H9 (cell line): Measurements from ENCODE around the gene MMD. TPM values are rescaled to one million over a fixed set of nuclear protein-coding genes. Genes with fewer than 3 reads are reported as not detected.

ENCODE experiments used
- DNase-seq: peaks from one replicate; pipeline ENCODE4 v3.0.0-alpha.2; 2017
- H2AFZ ChIP-seq: one replicate; pipeline ENCODE4 v1.6.1; 2013; ENCODE audit warnings: mild to moderate bottlenecking, low read length, control low read depth, moderate library complexity
- H2AK5ac ChIP-seq: 2 replicates; pipeline ENCODE4 v1.6.1; 2013; ENCODE audit warnings: low read length, control low read depth, mixed read lengths; ENCODE audit not compliant: insufficient read length
- H2BK120ac ChIP-seq: one replicate; pipeline ENCODE4 v1.6.1; 2013; ENCODE audit warnings: low read depth, mild to moderate bottlenecking, low read length, control low read depth, inconsistent platforms; ENCODE audit not compliant: poor library complexity, severe bottlenecking
- H2BK12ac ChIP-seq: 2 replicates; pipeline ENCODE4 v1.6.1; 2013; ENCODE audit warnings: low read length, control low read depth, mixed read lengths, low read depth; ENCODE audit not compliant: insufficient read length
- H2BK15ac ChIP-seq: 2 replicates; pipeline ENCODE4 v1.6.1; 2013; ENCODE audit warnings: low read depth, low read length, control low read depth
- H2BK20ac ChIP-seq: one replicate; pipeline ENCODE4 v1.6.1; 2013; ENCODE audit warnings: low read depth, mild to moderate bottlenecking, low read length, control low read depth, inconsistent platforms; ENCODE audit not compliant: poor library complexity, severe bottlenecking
- H2BK5ac ChIP-seq: 2 replicates; pipeline ENCODE4 v1.6.1; 2013; ENCODE audit warnings: low read length, control low read depth, mixed read lengths; ENCODE audit not compliant: insufficient read length
- H3K14ac ChIP-seq: 2 replicates; pipeline ENCODE4 v1.6.1; 2013; ENCODE audit warnings: low read length, control low read depth; ENCODE audit not compliant: insufficient read depth
- H3K18ac ChIP-seq: 2 replicates; pipeline ENCODE4 v1.6.1; 2013; ENCODE audit warnings: low read depth, mild to moderate bottlenecking, mixed read lengths, low read length, control low read depth; ENCODE audit not compliant: insufficient read length
- H3K23ac ChIP-seq: 2 replicates; pipeline ENCODE4 v1.6.1; 2013; ENCODE audit warnings: low read length, control low read depth, mixed read lengths, low read depth; ENCODE audit not compliant: insufficient read length
- H3K23me2 ChIP-seq: 2 replicates; pipeline ENCODE4 v1.6.1; 2013; ENCODE audit warnings: low read depth, mild to moderate bottlenecking, mixed read lengths, low read length, control low read depth; ENCODE audit not compliant: insufficient read length, poor library complexity, severe bottlenecking
- H3K27ac ChIP-seq: 2 replicates; pipeline ENCODE4 v1.5.1; 2013; ENCODE audit warnings: low read length, control low read depth, mixed read lengths, low read depth; ENCODE audit not compliant: insufficient read length
- H3K27me3 ChIP-seq: 2 replicates; pipeline ENCODE4 v1.6.1; 2013; ENCODE audit warnings: low read length, control low read depth, inconsistent platforms; ENCODE audit not compliant: insufficient read depth
- H3K4ac ChIP-seq: 2 replicates; pipeline ENCODE4 v1.6.1; 2013; ENCODE audit warnings: low read depth, mild to moderate bottlenecking, control low read depth, inconsistent platforms, low read length, moderate library complexity
- H3K4me1 ChIP-seq: 2 replicates; pipeline ENCODE4 v1.6.1; 2013; ENCODE audit warnings: low read length, control low read depth, inconsistent platforms; ENCODE audit not compliant: insufficient read depth
- H3K4me2 ChIP-seq: 2 replicates; pipeline ENCODE4 v1.6.1; 2013; ENCODE audit warnings: low read length, control low read depth, mixed read lengths; ENCODE audit not compliant: insufficient read length, insufficient read depth
- H3K56ac ChIP-seq: 2 replicates; pipeline ENCODE4 v1.6.1; 2013; ENCODE audit warnings: low read depth, mild to moderate bottlenecking, mixed read lengths, low read length, control low read depth; ENCODE audit not compliant: insufficient read length
- H3K79me1 ChIP-seq: 2 replicates; pipeline ENCODE4 v1.6.1; 2013; ENCODE audit warnings: low read depth, mild to moderate bottlenecking, moderate library complexity, low read length, control low read depth, inconsistent platforms; ENCODE audit not compliant: insufficient read depth, poor library complexity, severe bottlenecking
- H3K79me2 ChIP-seq: 2 replicates; pipeline ENCODE4 v1.6.1; 2013; ENCODE audit warnings: low read length, control low read depth, inconsistent platforms; ENCODE audit not compliant: insufficient read depth
- H3K9ac ChIP-seq: 2 replicates; pipeline ENCODE4 v1.6.1; 2013; ENCODE audit warnings: low read length, control low read depth, mixed read lengths; ENCODE audit not compliant: insufficient read length; ENCODE audit errors: extremely low read depth
- H3K9me3 ChIP-seq: one replicate; pipeline ENCODE4 v1.6.1; 2013; ENCODE audit warnings: low read depth, low read length, inconsistent platforms; ENCODE audit not compliant: control insufficient read depth
- H3T11ph ChIP-seq: one replicate; pipeline ENCODE4 v1.6.1; 2013; ENCODE audit warnings: mild to moderate bottlenecking, low read length, control low read depth, inconsistent platforms
- H4K20me1 ChIP-seq: one replicate; pipeline ENCODE4 v1.6.1; 2013; ENCODE audit not compliant: control insufficient read depth, insufficient read length, insufficient read depth
- H4K5ac ChIP-seq: 2 replicates; pipeline ENCODE4 v1.6.1; 2013; ENCODE audit warnings: low read depth, mild to moderate bottlenecking, mixed read lengths, low read length, control low read depth; ENCODE audit not compliant: insufficient read length
- H4K8ac ChIP-seq: replicated peaks from 2 replicates; pipeline ENCODE4 v1.6.1; 2013; ENCODE audit warnings: low read length, control low read depth, mixed read lengths, low read depth; ENCODE audit not compliant: insufficient read length
- H4K91ac ChIP-seq: 2 replicates; pipeline ENCODE4 v1.6.1; 2013; ENCODE audit warnings: low read depth, mild to moderate bottlenecking, moderate library complexity, mixed read lengths, low read length, control low read depth; ENCODE audit not compliant: insufficient read length
- H3K27ac Mint-ChIP-seq, 3 experiments: 2 replicates in 2 of 3; 3 replicates in 1 of 3; pipeline ENCODE4 v1.8.0; 2020 to 2021; ENCODE audit warnings: mixed read lengths in 3 of 3, mild to moderate bottlenecking in 1 of 3, moderate library complexity in 1 of 3
- H3K27me3 Mint-ChIP-seq: 2 replicates; pipeline ENCODE4 v1.8.0; 2021; ENCODE audit warnings: low read depth, mild to moderate bottlenecking, moderate library complexity, mixed read lengths
- H3K36me3 Mint-ChIP-seq, 3 experiments: 2 replicates in 2 of 3; 3 replicates in 1 of 3; pipeline ENCODE4 v1.8.0; 2020 to 2021; ENCODE audit warnings: low read depth in 3 of 3, mixed read lengths in 3 of 3; ENCODE audit not compliant: insufficient read depth in 1 of 3
- H3K4me1 Mint-ChIP-seq, 2 experiments: 2 replicates each; pipeline ENCODE4 v1.8.0; 2020; ENCODE audit warnings: mixed read lengths in 2 of 2
- H3K4me3 Mint-ChIP-seq, 2 experiments: 2 replicates in 1 of 2; 3 replicates in 1 of 2; pipeline ENCODE4 v1.8.0; 2020 to 2021; ENCODE audit warnings: mild to moderate bottlenecking in 2 of 2, mixed read lengths in 2 of 2, moderate library complexity in 1 of 2
- H3K9me3 Mint-ChIP-seq, 2 experiments: 2 replicates in 1 of 2; 3 replicates in 1 of 2; pipeline ENCODE4 v1.8.0; 2020; ENCODE audit warnings: mild to moderate bottlenecking in 2 of 2, mixed read lengths in 2 of 2, moderate library complexity in 1 of 2
- WGBS: extraction: QIAGEN DNeasy Blood & Tissue Kit; methylation state at CpG from one replicate; pipeline ENCODE4 v1.1.7; 2013; ENCODE audit warnings: missing lambda C conversion rate, low lambda C conversion rate, mixed read lengths; ENCODE audit not compliant: insufficient read length; ENCODE audit errors: extremely low coverage; 5-methylcytosine and 5-hydroxymethylcytosine counted together
- total RNA-seq: library from RNA; stranded (reverse); gene quantifications from 2 replicates; pipeline ENCODE4 v1.2.1, GENCODE V29; 2021
- TF ChIP-seq, protein P1 (sequence below): fragments of 200-600 bp; sonication (generic); conservative IDR thresholded peaks from 3 replicates; pipeline ENCODE4 v1.8.0; 2021; ENCODE audit warnings: antibody characterized with exemption, mild to moderate bottlenecking

Gene MMD
- total RNA-seq, 1 experiment from 2014 or later = 24.0 TPM

- Histone ChIP-seq H3K4me1 (no peaks in the 10 kb centered on the region), H3K9ac (no peak overlapping the region), H3K27ac (no peak overlapping the region), H3K56ac (no peak overlapping the region), H3K27me3 (no peaks in the 10 kb centered on the region), H4K5ac (no peak overlapping the region), H3K79me1 (no peaks in the 10 kb centered on the region), H2BK20ac (no peak overlapping the region), H3K18ac (no peak overlapping the region), H3K14ac (no peak overlapping the region), H3T11ph (no peak overlapping the region), H3K4me2 (no peak overlapping the region), H2AK5ac (no peak overlapping the region), H2AFZ (no peak overlapping the region), H2BK12ac (no peak overlapping the region), H3K9me3 (no peaks in the 10 kb centered on the region), H4K20me1 (no peaks in the 10 kb centered on the region), H3K4ac (no peak overlapping the region), H2BK5ac (no peak overlapping the region), H3K23me2 (no peaks in the 10 kb centered on the region), H4K91ac (no peak overlapping the region), H4K8ac (no peak overlapping the region), H3K79me2 (no peaks in the 10 kb centered on the region), H2BK15ac (no peak overlapping the region), H3K23ac (no peak overlapping the region), H2BK120ac (no peak overlapping the region)
- H3K4me1 Mint-ChIP-seq = peaks cover 2 to 9% of the 10 kb centered on the region in 2 experiments
- H3K4me3 Mint-ChIP-seq = no peak overlapping the region
- no CpG with 5 or more reads among the region's 1 CpG for WGBS
- TF ChIP-seq, protein P1, sequence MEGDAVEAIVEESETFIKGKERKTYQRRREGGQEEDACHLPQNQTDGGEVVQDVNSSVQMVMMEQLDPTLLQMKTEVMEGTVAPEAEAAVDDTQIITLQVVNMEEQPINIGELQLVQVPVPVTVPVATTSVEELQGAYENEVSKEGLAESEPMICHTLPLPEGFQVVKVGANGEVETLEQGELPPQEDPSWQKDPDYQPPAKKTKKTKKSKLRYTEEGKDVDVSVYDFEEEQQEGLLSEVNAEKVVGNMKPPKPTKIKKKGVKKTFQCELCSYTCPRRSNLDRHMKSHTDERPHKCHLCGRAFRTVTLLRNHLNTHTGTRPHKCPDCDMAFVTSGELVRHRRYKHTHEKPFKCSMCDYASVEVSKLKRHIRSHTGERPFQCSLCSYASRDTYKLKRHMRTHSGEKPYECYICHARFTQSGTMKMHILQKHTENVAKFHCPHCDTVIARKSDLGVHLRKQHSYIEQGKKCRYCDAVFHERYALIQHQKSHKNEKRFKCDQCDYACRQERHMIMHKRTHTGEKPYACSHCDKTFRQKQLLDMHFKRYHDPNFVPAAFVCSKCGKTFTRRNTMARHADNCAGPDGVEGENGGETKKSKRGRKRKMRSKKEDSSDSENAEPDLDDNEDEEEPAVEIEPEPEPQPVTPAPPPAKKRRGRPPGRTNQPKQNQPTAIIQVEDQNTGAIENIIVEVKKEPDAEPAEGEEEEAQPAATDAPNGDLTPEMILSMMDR = no peak
- H3K27me3 Mint-ChIP-seq = peaks cover 3% of the 10 kb centered on the region; the same call in 1 of the 2 replicates
- no peak for DNase-seq
- H3K27ac Mint-ChIP-seq = no peak overlapping the region
- H3K9me3 Mint-ChIP-seq = peaks cover 7 to 8% of the 10 kb centered on the region in 2 experiments; a peak in 4 of 5 replicates
- peaks cover 0 to 9% (median 4%) of the 10 kb centered on the region in 3 experiments for H3K36me3 Mint-ChIP-seq
Measured at GRCh38 chr17:55345132-55345531, 76.5 kb downstream of the MMD start.
